Measurements from ENCODE around the gene CFAP119. TPM values are rescaled to one million over a fixed set of nuclear protein-coding genes. Genes with fewer than 3 reads are reported as not detected.
A peak's percentile ranks its signal among the peaks of the same experiment; 100 is the strongest.

Gene CFAP119
- total and polyA plus RNA-seq, 2 of the 8 experiments (the other 6 are each of a cell fraction or from before 2014, with no cell fraction given), result 5.6 to 6.0 TPM

DNA sequence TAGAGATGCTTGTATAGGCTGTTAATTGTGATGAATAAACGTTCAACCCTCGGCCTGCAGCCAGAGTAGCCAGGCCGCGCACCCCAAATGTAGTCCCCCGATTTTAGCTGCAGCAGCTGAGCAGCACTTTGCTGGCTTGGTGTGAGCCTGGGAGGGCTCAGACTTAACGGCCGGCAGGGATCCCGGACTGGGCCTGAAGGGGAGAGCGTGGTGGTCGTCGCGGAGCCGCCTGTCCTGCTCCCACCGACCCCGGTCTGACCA is 13.2 kb upstream of the CFAP119 start:
- H2BK5ac ChIP-seq (ENCODE audit: low read depth, low read length), result no peak overlapping the region; the same call in 1 of the 2 replicates
- H2BK120ac ChIP-seq (replicated peaks; ENCODE audit: low read depth, low read length), result no peak overlapping the region
- peak overlapping the region; percentile 32 for H3K4ac ChIP-seq (replicated peaks; ENCODE audit: insufficient read length, low read depth, low read length)
- no peaks in the 10 kb centered on the region for H3K27me3 ChIP-seq (replicated peaks in 1 of 4; ENCODE audit: control insufficient read depth in 3 of 4, extremely low read depth in 1 of 4, insufficient read depth in 3 of 4, low read length in 3 of 4)
- H3K9ac ChIP-seq (replicated peaks in 1 of 4; ENCODE audit: extremely low read depth in 1 of 4, low read depth in 3 of 4, low read length in 3 of 4), result peak overlapping the region in 2 of 4 experiments; percentile 40 to 93; a peak in 2 of 7 replicates
- WGBS, 2 experiments (ENCODE audit: extremely low coverage in 1 of 2, insufficient coverage in 1 of 2, insufficient read length in 1 of 2, insufficient replicate concordance in 2 of 2, low coverage in 1 of 2, low lambda C conversion rate in 2 of 2, missing lambda C conversion rate in 1 of 2), result 24% methylated on average over 13 of the region's 15 CpGs; no CpG with 5 or more reads in 1 of the 2 experiments
- ChIA-PET POLR2A (ENCODE audit: partially characterized antibody) (interaction anchor here (0.8 to 6.5 kb wide), 31 partner anchors 8 to 179 kb away, joined by 3 to 63 read pairs (median 5); partner anchors contain the start of genes CFAP119, CTF1, FBXL19 and PHKG2), CTCF (ENCODE audit: partially characterized antibody) (interaction anchor here (0.8 to 1.4 kb wide), 3 partner anchors 12 to 127 kb away, joined by 3 to 4 read pairs (median 3); no protein-coding TSS in a partner anchor)
- H3K18ac ChIP-seq (ENCODE audit: extremely low read depth, low read length), result no peak overlapping the region
- H4K8ac ChIP-seq (ENCODE audit: extremely low read depth, insufficient read depth, low read length), result peak overlapping the region; percentile 95; the same call in 1 of the 2 replicates
- no peaks in the 10 kb centered on the region; the same call in 1 of the 2 replicates for H3K79me1 ChIP-seq (ENCODE audit: low read depth, low read length)
- no peak overlapping the region for H3K14ac ChIP-seq (ENCODE audit: insufficient read length)
- H2BK15ac ChIP-seq (ENCODE audit: low read length), result no peak overlapping the region
- H3K36me3 ChIP-seq (ENCODE audit: control insufficient read depth in 2 of 4, insufficient read depth in 4 of 4, low read length in 3 of 4), result peaks cover 15 to 35% (median 29%) of the 10 kb centered on the region in 4 experiments
- peaks cover 4 to 38% of the 10 kb centered on the region in 2 experiments for H4K20me1 ChIP-seq (replicated peaks in 1 of 2; ENCODE audit: control insufficient read depth in 1 of 2, insufficient read depth in 2 of 2, low read length in 2 of 2)
- FAIRE-seq (no peak), DNase-seq (ENCODE audit: low read depth in 1 of 2, low spot score in 2 of 2) (no peak)
- no peak overlapping the region for H3K27ac ChIP-seq (ENCODE audit: low read depth, low read length)
- no peak overlapping the region for H4K91ac ChIP-seq (replicated peaks; ENCODE audit: insufficient read length, low read length)
- H3K23me2 ChIP-seq (ENCODE audit: low read depth, low read length), result peaks cover 4% of the 10 kb centered on the region; the same call in 1 of the 2 replicates
- H2BK20ac ChIP-seq (ENCODE audit: low read length), result no peak overlapping the region
- H2AFZ ChIP-seq (ENCODE audit: low read length), result no peak overlapping the region
- H3K4me1 ChIP-seq (replicated peaks in 1 of 4; ENCODE audit: control insufficient read depth in 3 of 4, insufficient read depth in 4 of 4, low read length in 3 of 4), result peaks cover 0 to 11% (median 5%) of the 10 kb centered on the region in 4 experiments; a peak in 5 of 7 replicates
- peak overlapping the region; percentile 63 to 92 for H3K4me2 ChIP-seq (ENCODE audit: insufficient read depth in 1 of 2, low read depth in 2 of 2, low read length in 2 of 2)
- H3K79me2 ChIP-seq (ENCODE audit: control insufficient read depth in 1 of 2, insufficient read depth in 2 of 2, low read length in 2 of 2), result no peaks in the 10 kb centered on the region
- no peak overlapping the region for H2BK12ac ChIP-seq (ENCODE audit: low read depth, low read length)
- no peaks in the 10 kb centered on the region for H3K9me3 ChIP-seq (ENCODE audit: insufficient read depth in 2 of 2, low read depth in 1 of 2, low read length in 1 of 2)
- no peak overlapping the region for H4K5ac ChIP-seq (ENCODE audit: insufficient read length, low read depth, low read length)
- no peak overlapping the region for H2AK5ac ChIP-seq (ENCODE audit: low read depth, low read length)
- H3K4me3 ChIP-seq (ENCODE audit: extremely low read depth in 1 of 4, insufficient read depth in 2 of 4, low read depth in 3 of 4, low read length in 4 of 4), result peak overlapping the region; percentile 67 to 84 (median 76); a peak in 7 of 8 replicates
- no peak overlapping the region for H3K56ac ChIP-seq (replicated peaks; ENCODE audit: insufficient read length, low read depth, low read length)
- H3K23ac ChIP-seq (ENCODE audit: insufficient read length), result no peak overlapping the region
- TF ChIP-seq SP2 (IDR thresholded peaks at IDR 0.05; ENCODE audit: low read length) (no peak), SIX5 (IDR thresholded peaks at IDR 0.05; ENCODE audit: low read depth, low read length) (no peak), TAF7 (optimal IDR thresholded peaks at IDR 0.05; ENCODE audit: borderline replicate concordance, low read depth, low read length) (no peak), NANOG (IDR thresholded peaks at IDR 0.05; ENCODE audit: insufficient read depth, low read depth, low read length, poor library complexity, severe bottlenecking) (no peak), TEAD4 (IDR thresholded peaks at IDR 0.05; ENCODE audit: low read depth, low read length) (no peak)

Measured in H1 (cell line).